Caco-2 (cell line): ENCODE results near the gene PRAC2. TPM values are rescaled to one million over a fixed set of nuclear protein-coding genes. Genes with fewer than 3 reads are reported as not detected.

ENCODE experiments used
- BruUV-seq: library from RNA; stranded (reverse); fragments of 400-500 nt; replicated peaks from 2 replicates; lab custom pipeline; 2021; lab: Mats Ljungman, UMichigan
- CTCF ChIA-PET: fragments of 300-600 bp; sonication (Branson Sonifier 250); formaldehyde crosslinking; loops from one replicate; lab custom pipeline; 2022; ENCODE audit warnings: antibody characterized with exemption; lab: Charles Lee
- POLR2A ChIA-PET: fragments of 300-600 bp; sonication (Branson Sonifier 250); formaldehyde crosslinking; loops from one replicate; lab custom pipeline; 2022; ENCODE audit warnings: antibody characterized with exemption; lab: Charles Lee
- DNase-seq, 2 experiments: peaks; one replicate each; pipeline versions ENCODE4 v3.0.0 to v3.0.0-alpha.2; 2020 to 2022
- H3K27me3 ChIP-seq: replicated peaks from 2 replicates; pipeline ENCODE4 v1.6.0; 2011; ENCODE audit warnings: low read length; ENCODE audit not compliant: control insufficient read depth, insufficient read depth
- H3K36me3 ChIP-seq: 2 replicates; pipeline ENCODE4 v1.5.1; 2011; ENCODE audit warnings: low read length; ENCODE audit not compliant: control insufficient read depth, insufficient read depth
- H3K4me1 ChIP-seq: fragments of 250-450 bp; sonication (Bioruptor Pico); 2 replicates; pipeline ENCODE4 v1.5.1; 2020; ENCODE audit warnings: mild to moderate bottlenecking
- H3K4me3 ChIP-seq: 2 replicates; pipeline ENCODE4 v1.5.1; 2011; ENCODE audit warnings: low read depth, mild to moderate bottlenecking, control low read depth, low read length
- H3K9me3 ChIP-seq: fragments of 250-450 bp; sonication (Bioruptor Pico); 2 replicates; pipeline ENCODE4 v1.5.1; 2020; ENCODE audit warnings: mild to moderate bottlenecking, moderate library complexity
- H3K27ac Mint-ChIP-seq: one replicate; pipeline ENCODE4 v1.8.0; 2022; ENCODE audit warnings: mixed read lengths; ENCODE audit not compliant: unreplicated experiment
- H3K27me3 Mint-ChIP-seq: one replicate; pipeline ENCODE4 v1.8.0; 2022; ENCODE audit warnings: mixed read lengths; ENCODE audit not compliant: insufficient read depth, unreplicated experiment
- H3K36me3 Mint-ChIP-seq: one replicate; pipeline ENCODE4 v1.8.0; 2022; ENCODE audit warnings: mild to moderate bottlenecking, mixed read lengths; ENCODE audit not compliant: insufficient read depth, unreplicated experiment
- H3K4me1 Mint-ChIP-seq: one replicate; pipeline ENCODE4 v1.8.0; 2022; ENCODE audit warnings: low read depth, mixed read lengths; ENCODE audit not compliant: unreplicated experiment
- H3K4me3 Mint-ChIP-seq: one replicate; pipeline ENCODE4 v1.8.0; 2022; ENCODE audit warnings: mild to moderate bottlenecking, moderate library complexity, mixed read lengths; ENCODE audit not compliant: unreplicated experiment
- H3K9me3 Mint-ChIP-seq: one replicate; pipeline ENCODE4 v1.8.0; 2022; ENCODE audit warnings: mixed read lengths; ENCODE audit not compliant: unreplicated experiment
- intact Hi-C: fragments of 100-400 bp; cut with micrococcal nuclease; formaldehyde crosslinking; loops from one replicate; pipeline ENCODE4 v1.10.0; 2022; ENCODE audit not compliant: unreplicated experiment
- total RNA-seq: library from RNA; stranded (reverse); gene quantifications from 2 replicates; pipeline ENCODE4 v1.2.3, GENCODE V29; 2022
- TF ChIP-seq, protein P1 (sequence below), 2 experiments: fragments of 200-600 bp in 1 of 2; IDR thresholded peaks; 1 replicate in 1 of 2; 2 replicates in 1 of 2; pipeline versions ENCODE4 v1.5.1 to v1.8.0; 2011 to 2022; ENCODE audit warnings: antibody characterized with exemption in 1 of 2, control low read depth in 1 of 2, inconsistent platforms in 1 of 2, low read depth in 1 of 2, low read length in 1 of 2, mild to moderate bottlenecking in 1 of 2, moderate library complexity in 1 of 2; ENCODE audit not compliant: insufficient read depth in 1 of 2, severe bottlenecking in 1 of 2, unreplicated experiment in 1 of 2

Gene PRAC2
- total RNA-seq, 1 experiment from 2014 or later, result not detected

DNA sequence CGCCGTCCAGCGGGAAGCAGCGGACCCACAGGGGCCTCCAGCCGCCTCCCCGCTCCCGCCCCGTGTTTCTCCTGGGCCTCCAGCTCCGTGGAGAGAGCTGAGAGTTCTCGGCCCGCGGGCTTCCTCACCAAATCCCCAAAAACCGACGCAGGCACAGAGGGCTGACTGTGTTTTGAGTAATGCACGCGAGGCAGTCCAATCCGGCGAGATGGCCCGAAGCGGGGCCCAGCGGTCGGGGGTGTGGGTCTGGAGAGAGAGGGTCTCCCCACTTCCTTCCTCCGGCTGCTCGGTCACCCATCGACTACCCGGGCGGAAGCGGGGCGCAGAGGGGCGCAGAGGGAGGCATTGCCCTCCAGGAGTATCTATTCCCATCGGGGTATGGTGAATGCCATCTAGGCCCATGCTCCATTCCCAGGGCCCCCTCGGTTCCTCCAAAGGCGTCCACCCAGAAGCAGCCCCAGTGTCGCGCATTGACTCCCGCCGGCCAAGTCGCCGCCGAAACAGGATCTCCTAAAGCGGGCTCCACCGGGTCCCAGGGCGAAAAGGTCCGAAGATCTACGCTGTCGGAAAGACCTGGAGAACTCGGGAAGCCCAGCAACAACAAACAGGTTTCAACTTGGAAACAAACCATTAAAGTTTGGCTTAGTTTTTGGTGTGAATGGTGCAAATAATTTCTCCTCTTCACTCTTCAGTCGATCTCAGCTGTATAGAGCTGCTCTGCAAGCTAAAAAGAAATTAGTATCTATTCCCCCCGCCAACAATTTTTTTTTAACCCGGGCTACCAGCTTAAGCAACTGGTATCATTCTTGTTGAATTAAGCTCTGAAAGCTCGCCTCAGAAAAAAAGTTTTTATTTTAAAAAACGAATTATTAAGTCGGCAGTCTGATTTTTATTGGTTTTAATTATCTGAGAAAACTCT is 24.7 kb downstream of the PRAC2 start:
- Histone ChIP-seq H3K9me3 (no peaks in the 10 kb centered on the region), H3K27me3 (peaks cover 1% of the 10 kb centered on the region; the same call in 1 of the 2 replicates), H3K4me3 (no peak overlapping the region), H3K36me3 (no peaks in the 10 kb centered on the region), H3K4me1 (peaks cover 9% of the 10 kb centered on the region)
- Mint-ChIP-seq H3K4me1 (peaks cover 20% of the 10 kb centered on the region), H3K9me3 (no peaks in the 10 kb centered on the region), H3K36me3 (peaks cover 5% of the 10 kb centered on the region), H3K27me3 (peaks cover 16% of the 10 kb centered on the region), H3K4me3 (no peak overlapping the region), H3K27ac (no peak overlapping the region)
- DNase-seq, result no peak
- CTCF ChIA-PET, result interaction anchor here (0.5 kb wide), 1 partner anchor 217 kb away, joined by 3 read pairs; no protein-coding TSS in a partner anchor
- intact Hi-C loops, result no loop called here
- TF ChIP-seq, protein P1, sequence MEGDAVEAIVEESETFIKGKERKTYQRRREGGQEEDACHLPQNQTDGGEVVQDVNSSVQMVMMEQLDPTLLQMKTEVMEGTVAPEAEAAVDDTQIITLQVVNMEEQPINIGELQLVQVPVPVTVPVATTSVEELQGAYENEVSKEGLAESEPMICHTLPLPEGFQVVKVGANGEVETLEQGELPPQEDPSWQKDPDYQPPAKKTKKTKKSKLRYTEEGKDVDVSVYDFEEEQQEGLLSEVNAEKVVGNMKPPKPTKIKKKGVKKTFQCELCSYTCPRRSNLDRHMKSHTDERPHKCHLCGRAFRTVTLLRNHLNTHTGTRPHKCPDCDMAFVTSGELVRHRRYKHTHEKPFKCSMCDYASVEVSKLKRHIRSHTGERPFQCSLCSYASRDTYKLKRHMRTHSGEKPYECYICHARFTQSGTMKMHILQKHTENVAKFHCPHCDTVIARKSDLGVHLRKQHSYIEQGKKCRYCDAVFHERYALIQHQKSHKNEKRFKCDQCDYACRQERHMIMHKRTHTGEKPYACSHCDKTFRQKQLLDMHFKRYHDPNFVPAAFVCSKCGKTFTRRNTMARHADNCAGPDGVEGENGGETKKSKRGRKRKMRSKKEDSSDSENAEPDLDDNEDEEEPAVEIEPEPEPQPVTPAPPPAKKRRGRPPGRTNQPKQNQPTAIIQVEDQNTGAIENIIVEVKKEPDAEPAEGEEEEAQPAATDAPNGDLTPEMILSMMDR (IDR thresholded peaks at IDR 0.05; ENCODE audit: insufficient read depth in 1 of 2, low read depth in 1 of 2, low read length in 1 of 2, severe bottlenecking in 1 of 2, unreplicated experiment in 1 of 2), result no peak
- POLR2A ChIA-PET, result no interaction called here
- BruUV-seq, result no TSS peak

DNA sequence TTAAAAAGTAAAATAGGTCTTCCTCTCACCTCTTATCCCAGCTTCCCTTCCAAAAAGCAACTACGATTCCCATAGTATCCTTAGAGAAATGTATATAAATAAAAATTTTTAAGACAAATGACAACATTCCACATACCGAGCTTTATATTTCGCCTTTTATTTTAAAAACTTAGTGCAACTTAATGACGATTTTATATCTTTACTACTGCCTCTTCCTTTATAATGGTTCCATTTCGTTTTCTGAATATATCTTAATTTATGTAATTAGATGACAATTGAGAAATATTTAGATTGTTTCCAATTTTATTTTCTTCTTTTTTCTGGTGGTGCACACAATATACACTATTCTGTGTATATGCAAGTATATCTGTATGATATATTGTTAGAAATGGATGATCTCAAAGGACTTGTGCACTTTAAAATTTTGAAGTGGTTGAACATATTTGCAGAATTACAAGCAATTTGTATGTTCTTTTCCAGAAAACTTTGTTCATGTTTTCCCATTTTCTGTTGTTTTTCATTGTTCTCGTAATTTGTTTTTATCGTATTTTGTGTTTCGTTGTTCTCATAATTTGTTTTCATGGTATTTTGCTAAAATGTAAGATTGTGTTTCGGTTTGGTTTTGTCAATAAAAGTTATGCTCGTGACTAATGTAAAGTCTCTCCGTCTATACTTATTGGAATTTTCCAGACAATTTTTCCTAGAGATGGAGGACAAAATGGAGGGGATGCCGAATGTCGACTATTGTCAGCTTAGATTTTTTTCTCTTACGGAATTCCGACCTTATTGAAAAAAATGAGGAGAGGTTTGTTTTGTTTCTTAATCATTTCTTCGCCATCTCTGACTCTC is 26.0 kb downstream of the PRAC2 start:
- Histone ChIP-seq H3K4me1 (peaks cover 9% of the 10 kb centered on the region), H3K36me3 (no peaks in the 10 kb centered on the region), H3K4me3 (no peak overlapping the region), H3K27me3 (no peaks in the 10 kb centered on the region; the same call in 1 of the 2 replicates), H3K9me3 (no peaks in the 10 kb centered on the region)
- Mint-ChIP-seq H3K9me3 (no peaks in the 10 kb centered on the region), H3K4me1 (peaks cover 20% of the 10 kb centered on the region), H3K36me3 (peaks cover 5% of the 10 kb centered on the region), H3K27ac (no peak overlapping the region), H3K4me3 (no peak overlapping the region), H3K27me3 (peaks cover 13% of the 10 kb centered on the region)
- CTCF ChIA-PET, result interaction anchor here (2.7 to 3.3 kb wide), 2 partner anchors 25 to 42 kb away, joined by 13 to 16 read pairs; no protein-coding TSS in a partner anchor
- TF ChIP-seq, protein P1 (IDR thresholded peaks at IDR 0.05; ENCODE audit: insufficient read depth in 1 of 2, low read depth in 1 of 2, low read length in 1 of 2, severe bottlenecking in 1 of 2, unreplicated experiment in 1 of 2), result no peak
- DNase-seq, result no peak
- no TSS peak for BruUV-seq
- intact Hi-C loops, result no loop called here
- POLR2A ChIA-PET, result no interaction called here
